ENCODE results near the gene RNF214.

The RNF214 gene

DNA sequence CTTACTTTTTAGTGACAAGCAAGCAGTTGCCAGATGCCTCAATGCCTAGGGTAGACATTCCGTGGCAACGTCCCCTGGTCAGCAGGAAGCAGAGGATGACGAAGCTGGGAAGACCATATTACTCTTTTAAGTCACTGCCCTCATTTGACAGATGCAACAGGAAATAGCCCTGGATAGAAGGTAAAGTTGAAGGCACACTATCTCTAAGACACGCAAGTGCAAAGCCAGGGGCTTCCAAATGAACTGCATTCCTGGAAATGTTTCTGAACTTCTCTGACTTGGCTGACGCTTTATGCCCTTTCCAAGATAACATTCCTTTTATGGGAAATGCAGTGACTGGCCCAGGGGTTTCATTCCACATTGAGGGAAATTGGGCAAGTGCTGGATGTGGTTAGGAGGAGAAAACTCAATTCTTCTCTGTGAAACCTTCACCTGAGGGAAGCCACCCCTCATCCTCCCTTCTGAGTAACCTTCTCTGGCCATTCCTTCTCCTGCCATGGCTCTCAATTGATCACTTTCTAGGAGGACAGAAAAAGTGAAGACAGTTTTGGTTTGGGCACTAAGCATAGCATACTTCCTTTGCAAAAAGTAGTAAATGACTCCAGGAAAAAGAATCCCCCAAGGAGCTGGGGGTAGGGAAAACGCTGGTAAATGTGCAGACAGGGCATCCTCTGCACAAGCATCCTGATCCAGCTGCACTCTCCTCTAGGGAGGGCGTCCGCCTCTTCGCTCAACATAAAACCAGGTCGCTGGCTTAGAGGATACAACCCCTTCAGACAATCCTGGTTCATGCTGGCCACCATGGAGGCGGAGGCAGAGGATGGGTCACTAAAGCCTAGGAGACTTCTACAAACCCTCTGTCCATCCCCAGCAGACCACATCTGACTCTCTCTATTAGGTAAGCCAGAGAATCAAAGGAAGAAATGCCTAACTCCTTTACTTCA, 15.1 kb upstream of the RNF214 start:
- no peak for DNase-seq

DNA sequence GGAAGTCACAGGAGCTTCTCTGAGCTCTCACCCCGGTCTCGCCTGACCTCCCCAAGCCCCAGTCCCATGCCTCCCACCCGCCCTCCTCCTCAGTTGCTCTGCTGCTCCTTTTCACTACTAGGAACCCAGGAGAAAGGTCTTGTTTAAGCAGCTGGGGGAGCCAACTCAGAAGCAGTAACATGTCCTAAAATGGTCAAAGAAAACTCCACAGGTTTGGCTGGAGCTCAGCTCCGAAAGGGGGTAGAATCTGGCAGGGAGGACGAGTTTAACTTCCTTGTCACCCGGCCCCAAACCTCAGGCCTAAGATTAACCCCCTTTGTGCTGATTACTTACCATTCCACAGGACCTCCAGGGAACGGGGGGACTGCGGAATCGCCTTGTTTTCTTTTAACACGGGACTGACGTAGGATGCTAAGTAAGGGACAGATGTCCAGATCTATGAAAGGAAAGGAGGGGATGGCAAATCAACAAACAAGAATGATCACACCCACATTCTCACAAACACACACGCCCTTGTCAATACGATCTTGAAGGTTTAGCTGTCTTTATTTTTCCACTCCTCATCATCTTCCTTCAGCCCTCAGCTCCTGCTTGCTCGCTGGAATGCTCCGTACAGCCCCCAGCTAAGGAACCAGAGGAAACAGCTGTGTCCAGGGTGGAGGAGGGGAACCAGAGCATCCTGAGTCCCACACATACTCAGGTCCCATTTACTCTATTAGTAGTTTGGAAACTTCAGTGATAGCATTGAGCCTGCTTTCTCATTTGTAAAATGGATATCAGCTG, 14.1 kb upstream of the RNF214 start:
- DNase-seq: no peak

DNA sequence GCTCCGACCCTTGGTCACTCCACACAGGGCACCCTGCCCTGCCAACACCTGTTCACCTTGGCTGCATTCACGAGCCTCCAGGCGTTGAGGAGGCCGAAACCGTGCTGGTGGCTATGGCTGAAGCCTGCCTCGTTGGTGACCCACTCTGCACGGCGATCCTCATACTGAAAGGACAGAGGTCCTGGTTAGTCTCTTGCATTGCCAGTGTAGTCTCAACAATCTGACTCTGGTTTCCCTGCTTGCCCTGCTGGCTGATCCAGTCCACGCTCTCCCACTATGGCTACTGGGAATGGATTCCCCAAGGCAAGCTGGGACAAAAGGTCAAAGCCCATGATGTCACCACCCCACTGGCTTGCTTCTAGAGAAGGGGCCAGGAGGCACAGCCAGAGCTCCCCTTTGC, 13.5 kb upstream of the RNF214 start:
- DNase-seq: no peak

DNA sequence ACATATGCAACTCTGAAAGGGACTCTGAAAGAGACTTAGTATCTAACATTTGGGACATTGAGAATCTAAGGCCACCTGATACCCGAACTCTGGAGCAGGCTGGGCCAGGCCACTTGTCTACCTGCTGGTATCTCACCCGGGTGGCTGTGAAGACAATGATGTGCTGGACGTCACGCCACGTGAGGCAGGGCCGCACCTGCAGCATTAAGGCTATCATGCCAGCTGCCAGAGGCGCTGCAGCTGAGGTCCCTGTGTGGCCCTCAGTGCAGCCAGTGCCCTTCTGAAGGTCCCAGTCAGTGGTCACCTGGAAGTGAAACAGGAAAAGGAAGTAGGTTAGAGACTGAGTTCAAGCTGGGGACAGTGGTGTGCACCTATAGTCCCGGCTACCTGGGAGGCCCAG, 13.0 kb upstream of the RNF214 start:
- no peak for DNase-seq

DNA sequence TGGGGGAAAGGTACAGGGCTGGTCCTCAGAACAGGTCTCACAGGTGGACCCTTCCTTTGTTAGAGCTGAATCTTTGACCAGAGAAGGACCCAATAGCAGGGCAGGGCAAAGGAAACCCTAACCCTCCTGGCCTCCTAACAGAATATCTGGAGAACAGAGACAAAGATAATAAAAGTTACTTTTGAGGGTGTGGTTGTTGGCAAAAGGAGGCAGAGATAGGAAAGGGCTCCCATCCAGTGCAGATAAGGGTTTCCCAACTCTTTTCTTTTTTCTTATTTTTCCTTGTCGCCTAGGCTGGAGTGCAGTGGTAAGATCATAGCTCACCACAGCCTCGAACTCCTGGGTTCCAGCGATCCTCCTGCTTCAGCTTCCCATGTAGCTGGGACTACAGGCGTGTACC, 12.5 kb upstream of the RNF214 start:
- DNase-seq: no peak

DNA sequence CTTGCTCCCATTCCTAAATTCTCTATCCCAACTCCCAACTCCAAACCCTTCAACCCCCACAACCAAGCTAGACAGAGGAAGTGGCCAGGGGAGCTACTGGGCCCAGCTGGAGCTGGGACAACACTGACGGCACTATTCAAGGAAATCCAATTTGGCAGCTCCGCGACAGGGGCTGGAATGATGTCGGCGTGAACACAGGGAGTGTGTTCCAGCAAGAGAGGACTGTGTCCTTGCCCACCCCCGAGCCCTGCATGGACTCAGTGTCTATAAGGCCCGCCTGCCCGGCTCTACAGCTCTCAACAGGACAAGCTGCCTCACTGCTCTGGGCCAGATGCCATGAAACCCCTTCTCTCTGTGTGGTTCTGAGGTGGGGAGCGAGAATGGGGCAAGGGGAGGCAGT, 11.9 kb upstream of the RNF214 start:
- DNase-seq: no peak

DNA sequence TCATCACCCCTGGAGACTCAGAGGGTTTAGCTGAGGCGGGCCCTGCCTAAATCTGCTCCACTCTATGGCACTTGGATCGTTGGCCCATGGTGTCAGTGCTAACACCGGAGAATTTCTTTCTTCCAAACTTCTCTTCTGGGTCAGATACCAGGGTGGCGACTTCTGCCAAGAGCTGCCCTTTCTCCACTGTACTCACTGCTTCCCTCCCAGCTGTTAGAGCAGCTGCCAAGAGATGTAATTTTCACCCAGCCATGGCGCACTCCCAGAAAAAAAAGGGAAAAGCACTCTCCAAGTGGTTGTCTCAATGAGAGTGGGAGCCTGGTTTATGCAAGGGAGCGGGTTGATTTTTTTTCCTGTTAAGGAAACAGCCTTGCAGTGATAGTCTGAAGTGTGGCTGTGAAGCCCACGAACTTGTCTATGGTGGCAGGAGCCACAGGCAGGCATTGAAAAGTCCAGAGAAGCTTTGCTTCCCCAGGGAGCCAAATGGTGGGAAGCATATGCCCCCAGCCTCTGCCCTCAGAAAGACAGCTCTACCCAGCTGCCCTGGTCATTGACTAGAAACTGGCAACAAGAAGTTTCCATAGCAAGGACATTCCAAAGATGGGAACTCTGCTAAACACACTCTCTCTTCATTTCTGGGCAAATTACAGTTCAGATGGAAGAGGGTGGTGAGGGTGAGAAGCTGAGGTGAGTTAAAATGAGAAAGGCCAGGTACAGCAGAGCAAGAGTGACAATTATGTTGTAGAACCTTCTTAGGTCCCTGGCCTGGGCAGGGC, 11.3 kb upstream of the RNF214 start:
- DNase-seq: no peak

DNA sequence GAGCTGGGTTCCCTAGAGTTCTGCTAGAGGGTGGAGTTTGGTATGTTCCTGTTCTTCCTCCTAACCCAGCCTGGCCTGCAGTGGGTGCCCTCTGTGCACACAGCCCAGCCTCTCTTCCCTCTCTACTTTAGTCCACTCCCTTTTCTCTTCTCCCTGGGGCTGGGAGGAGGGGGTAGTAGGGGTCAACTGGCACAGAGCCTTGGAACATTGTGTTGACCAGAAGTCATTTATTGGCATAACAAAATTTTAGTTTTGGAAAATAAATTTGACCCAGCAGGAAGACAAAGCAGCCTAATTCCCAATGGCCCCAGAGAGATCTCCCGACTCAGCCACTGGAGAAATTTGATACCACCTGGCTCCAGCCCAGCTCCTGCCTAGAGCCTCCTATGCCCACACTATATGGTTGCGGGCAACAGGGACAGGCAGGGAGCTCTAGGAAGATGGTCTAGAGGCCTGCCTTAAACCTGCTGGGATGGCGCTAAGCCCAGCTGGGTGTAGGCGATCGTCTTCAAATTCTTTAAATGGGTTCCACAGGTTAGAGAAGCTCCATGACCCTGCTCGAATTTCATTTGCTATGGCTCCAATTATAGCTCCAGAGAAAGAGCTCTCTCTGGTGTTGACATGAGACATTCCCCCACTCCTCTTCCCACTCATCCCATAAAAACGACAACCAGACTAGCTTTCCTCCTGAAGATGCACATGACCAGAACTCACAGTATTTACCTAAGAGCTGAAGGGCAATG, 10.5 kb upstream of the RNF214 start:
- no peak for DNase-seq

DNA sequence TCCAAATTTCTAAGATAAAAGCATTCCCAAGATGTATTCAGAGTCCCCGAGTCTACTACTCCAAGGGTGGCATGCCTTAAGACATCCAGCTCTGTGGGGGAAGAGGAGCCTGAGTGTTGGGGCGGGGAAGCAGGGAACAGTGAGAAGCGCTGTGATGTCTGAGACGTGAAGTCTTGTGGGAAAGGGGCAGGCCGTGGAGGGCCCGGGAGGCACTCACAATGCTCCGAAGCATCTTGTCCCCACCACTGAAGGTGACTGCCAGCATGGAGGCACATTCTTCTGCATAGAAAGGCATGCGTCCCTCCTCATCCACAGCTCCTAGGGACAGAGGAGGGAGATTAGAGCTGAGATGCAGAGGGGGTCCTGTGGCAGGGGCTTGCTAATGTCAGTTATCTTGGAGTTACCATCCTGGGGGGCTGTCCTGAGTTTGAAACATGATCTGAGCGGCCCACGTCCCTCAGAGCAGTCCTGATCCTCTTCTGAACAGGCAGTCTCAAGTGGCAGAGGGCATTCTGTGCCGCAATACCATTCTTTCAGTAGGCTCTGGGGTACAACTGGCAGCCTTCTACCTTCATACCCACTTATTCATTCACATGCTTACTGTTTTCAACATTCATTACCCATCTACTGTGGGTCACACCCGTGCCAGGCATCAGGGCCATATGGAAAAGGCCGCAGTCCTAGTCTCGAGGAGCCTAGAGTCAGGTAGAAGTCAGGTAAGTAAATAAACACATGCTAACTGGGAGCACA, 9.3 kb upstream of the RNF214 start:
- no peak for DNase-seq

DNA sequence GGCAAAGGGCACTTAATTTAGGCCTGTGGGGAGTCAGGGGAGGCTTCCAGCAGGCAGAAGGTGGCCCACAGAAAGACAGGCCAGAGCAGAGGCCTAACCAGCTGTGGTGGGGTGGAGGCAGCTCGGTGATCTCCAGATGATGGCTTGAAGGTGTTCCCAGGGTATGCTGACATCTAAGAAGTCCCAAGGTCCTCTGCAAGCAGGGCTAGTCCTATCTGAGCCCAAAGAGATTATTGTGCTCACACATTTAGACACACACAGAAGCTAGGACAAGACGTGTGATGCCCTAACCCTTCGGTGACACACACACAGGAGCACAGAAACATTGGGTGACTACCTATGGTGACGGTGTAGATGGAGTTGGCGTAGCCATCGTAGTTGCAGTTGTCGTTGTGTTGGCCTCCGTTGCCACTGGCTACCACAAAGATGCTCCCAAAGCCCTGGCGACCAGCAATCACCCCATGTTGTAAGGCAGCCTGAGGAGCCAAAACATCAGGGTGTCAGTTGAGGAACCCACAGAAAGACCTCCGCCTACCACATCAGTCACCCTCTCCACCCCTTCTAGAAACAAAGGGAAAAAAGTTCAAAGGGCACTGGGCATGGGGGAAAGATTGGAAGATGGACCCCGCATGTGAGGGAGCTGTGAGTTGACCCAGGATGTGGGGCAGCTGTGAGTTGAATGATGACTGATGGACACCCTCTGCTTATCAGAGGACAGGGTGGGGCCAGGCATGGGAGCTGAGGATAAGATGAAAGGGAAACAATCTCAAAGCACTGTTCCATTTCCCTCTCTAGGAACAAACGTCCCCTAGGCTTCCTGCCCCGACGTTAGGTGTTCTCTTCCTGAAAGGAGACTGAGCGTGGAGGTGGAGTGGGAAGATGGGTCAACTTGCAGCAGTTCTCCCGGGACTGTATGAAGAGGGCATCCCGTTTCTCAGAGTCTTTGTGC, 8.5 kb upstream of the RNF214 start:
- DNase-seq: no peak

DNA sequence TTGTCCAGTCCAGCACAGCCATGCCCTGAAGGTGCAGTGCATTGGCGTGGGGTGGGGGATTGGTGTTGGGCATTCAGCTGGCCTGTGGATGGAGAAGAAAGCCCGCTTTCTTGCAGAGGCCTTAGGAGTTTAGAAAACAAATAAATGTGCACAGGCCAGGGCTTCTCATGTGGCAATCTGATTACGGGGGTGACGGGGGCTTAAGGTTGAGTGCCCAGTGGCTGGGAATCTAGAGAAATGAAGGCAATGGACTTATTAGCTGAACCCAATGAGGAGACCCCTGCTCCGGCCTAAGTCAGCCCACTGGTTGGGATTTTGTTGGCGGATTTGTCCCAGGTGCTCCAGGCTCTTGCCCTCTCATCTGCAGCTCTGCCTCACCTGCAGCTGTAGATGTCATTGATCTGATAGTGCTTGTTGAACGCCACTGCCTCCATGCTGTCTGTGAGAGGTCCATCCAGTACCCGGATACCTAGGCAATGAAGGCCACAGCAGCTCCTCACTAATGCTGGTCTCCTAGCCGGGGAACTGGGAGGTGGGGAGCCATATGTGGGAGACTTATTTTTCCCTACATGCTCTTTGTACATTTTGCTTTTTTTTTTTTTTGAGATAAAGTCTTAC, 6.8 kb upstream of the RNF214 start:
- no peak for DNase-seq

DNA sequence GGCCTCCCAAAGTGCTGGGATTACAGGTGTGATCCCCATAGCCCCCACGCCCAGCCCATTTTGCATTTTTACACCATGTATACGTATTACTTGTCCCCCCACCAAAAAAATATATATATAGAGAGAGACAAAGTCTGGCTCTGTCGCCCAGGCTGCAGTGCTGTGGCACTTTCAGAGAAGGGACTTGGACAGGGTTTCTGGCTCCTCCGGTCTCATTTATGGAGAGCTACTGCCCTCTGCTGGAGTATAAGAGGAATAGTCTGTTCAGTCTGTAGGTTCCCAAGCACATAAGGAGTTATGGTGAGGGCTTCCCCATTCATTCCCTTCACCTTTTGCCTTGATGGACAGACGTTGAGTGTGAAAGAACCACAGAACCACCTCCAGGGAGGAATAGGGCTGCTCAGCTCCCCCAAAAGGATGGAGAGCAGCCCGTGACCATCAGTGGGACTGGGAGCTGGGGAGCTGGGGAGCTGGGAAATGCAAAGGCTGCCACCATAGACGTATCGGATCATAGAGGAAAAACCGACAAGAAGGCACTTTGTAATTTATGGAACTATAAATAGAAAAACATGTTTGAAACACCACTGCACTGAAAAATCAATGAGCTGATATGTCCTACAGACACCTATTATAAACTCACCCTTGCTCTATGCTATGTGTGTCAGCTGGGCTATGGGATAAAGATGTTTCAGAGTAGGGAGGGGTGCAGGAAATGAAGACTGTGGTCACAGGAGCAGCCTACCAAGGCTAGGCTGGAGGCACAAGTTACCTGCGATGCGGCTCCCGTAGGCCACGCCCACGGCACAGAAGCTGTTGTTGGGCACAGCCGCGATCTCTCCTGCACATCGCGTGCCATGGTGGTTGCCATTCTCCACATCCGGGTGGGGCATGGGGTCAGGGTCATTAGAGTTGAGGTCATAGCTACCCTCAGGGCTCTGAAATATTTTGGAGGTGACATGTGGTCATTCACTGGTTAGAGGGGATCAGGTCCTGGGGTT, 5.8 kb upstream of the RNF214 start:
- peak; percentile 50 for DNase-seq

DNA sequence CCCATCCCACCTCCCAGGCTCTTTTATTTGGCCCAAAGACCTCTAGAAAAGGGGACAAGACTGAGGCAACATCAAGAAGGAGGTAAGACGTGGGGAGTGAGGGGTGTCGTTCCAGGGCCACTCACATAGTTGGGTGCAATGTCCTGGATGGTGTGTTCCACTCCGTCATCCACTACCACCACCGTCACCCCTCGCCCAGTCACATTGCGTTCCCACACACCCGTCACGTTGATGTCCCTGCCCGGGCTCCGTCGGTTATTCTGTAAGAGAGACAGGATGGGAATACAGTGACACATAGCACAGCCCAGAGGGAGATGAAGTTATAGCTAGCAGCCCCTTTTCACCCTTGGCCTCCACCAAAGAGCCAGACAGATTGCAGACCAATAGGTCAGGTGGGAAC, 4.4 kb upstream of the RNF214 start:
- DNase-seq: no peak

DNA sequence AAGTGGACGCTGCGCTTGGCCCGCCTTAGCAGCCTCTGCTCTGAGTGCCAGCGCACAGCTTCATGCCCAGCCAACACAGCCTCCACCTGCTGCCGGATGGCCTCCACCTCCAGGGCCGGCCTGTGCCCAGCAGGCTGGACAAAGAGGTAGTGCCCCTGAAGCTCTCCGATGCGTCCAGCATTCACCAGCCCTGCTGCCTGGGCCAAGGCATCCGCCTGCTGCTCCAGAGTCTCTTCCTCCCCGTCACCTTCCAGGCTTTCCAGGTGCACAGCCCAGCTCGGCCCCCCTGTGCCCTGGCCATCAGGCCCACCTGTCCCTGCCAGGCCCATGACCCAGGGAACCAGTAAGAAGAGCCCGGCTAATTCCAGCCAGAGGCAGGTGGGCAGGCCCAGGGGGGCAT, 3.1 kb upstream of the RNF214 start:
- no peak for DNase-seq

DNA sequence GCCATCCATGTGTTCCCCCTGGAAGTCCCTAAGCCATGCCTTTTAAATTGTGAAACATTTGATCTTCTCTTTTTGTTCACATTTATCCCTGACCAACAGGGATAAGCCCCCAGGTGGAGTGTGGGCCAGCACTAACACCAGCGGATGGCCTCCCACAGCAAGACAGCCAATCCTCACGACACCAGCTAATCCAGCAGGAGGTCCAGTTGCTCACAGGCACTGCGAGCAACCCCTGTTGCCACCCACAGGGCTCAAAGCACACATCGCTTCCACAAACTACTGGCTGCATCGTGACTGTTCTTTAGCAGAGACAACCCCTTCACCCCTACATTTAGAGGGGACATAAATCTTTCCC, 2.6 kb upstream of the RNF214 start:
- DNase-seq: no peak

DNA sequence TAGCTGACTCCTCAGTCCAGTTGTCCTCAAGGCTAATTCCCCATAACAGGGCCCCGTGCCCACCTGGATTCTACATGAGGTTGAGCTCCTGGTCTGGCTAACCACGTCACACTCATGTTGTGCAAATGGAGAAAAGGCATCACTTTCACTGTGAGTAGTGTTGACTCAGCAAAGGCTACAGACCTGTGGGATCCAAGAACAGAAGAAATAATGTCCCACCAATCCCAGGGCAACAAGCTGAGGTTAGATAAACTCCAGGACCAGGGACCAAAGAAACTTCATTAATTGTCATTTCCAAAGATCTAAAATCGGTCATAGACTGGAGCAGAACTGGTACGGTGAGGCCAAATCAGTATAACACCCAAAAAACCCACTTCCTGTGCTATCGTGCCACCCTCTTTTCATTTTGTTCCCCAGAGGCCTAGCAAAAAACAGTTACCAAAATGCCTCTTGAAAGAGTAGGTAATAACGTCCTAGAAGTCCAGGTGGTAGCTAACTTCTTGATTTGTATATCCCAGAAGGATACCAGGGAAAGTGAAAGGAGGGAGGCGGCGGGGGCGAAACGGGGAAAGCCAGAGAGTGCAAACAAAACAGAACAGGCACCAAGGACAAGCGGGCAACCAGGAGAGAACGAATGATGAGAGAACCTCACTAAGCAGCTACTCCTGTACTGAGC, 2.0 kb upstream of the RNF214 start:
- peak; percentile 73 for DNase-seq

DNA sequence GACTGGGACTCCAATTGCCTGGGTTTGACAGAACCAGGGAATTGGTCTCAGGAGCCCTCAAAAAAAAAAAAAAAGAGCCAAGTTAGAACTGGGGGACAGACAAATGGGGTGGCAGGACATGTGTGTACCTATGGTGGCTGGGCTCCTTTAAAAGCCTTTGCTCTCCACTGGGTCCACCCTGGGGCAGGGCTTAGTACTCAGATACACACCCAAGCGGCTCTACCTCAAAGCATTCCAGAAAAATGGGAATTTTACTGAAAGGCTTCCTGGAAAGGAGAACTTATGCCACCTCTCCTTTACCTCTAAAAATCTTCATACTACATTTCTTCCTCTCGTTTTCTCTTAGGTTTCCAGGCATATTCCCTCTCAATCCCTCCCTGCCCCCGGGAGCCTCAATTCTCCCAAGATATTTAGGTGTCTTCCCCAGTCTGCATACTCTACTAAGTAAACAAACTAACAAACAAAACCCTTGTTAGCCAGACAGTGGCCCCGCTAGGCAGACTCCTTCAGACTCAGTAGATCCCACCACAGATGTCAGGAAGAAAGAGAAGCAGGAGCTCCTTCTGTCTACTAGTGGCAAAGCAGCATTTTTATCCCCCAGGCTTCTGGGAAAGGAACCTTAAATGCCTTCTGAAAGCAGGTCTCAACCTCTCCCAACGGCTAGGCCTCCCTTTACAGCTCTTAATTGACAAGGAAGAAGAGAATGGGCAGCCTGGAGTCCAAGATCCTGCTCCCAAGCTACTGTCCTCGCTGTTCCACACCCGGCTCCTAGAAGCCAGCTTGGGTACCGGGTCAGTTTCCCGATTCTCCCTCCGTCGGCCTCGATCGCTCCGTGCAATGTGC, 1.3 kb upstream of the RNF214 start:
- no peak for DNase-seq

DNA sequence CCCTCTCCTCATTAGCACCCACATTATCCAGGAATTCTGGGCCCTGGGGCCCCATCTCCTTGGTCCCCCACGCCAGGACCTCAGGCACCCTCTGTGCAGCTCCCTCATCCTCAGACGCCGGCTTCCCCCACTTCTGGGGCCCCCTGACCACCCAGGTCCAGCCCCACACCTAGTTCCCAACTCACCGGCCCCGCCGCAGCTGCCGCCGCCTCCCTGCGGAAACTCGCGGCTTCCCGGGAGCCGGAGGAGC, 704 bp upstream of the RNF214 start, which contains the start of gene PCSK7:
Gene PCSK7, minus strand, starts transcription at position 232 of the 250 bp plus-strand sequence. CDS start 2,229 bp downstream, outside the sequence.
- no peak for DNase-seq

Data from stimulated activated CD8-positive, alpha-beta memory T cell treated with anti-CD3 and anti-CD28 coated beads, Interleukin-4, amount 100 ng/mL, for 48 hours (primary cell).